ENCODE measurements around the gene CRNN. TPM values are rescaled to one million over a fixed set of nuclear protein-coding genes. Genes with fewer than 3 reads are reported as not detected.

Gene CRNN
- polyA plus RNA-seq, 10 donors, result 0.24 TPM; not detected in 9

- DNase-seq, result no peak
Observed at GRCh38 chr1:152426731-152427130, 12.7 kb upstream of the CRNN start.

DNA sequence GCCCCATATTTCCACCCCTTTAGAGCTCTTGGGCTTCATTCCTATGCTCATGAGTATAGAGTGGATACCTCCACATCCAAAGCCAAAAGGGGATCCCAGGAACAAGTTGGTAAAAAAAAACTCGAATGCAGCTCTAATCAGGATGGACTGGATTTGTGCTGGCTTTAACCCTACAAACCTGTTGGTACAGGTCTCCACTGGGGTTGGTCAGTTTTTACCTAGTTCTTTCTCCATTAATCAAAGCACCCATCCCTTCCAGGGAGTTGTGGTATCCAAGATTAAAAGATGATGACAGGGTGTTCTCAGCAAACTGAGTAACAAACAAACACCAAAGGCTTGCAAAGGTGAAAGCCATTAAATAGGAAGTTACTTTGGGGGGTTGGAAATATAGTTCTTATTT, 5.9 kb upstream of the CRNN start:
- DNase-seq, result no peak

DNA sequence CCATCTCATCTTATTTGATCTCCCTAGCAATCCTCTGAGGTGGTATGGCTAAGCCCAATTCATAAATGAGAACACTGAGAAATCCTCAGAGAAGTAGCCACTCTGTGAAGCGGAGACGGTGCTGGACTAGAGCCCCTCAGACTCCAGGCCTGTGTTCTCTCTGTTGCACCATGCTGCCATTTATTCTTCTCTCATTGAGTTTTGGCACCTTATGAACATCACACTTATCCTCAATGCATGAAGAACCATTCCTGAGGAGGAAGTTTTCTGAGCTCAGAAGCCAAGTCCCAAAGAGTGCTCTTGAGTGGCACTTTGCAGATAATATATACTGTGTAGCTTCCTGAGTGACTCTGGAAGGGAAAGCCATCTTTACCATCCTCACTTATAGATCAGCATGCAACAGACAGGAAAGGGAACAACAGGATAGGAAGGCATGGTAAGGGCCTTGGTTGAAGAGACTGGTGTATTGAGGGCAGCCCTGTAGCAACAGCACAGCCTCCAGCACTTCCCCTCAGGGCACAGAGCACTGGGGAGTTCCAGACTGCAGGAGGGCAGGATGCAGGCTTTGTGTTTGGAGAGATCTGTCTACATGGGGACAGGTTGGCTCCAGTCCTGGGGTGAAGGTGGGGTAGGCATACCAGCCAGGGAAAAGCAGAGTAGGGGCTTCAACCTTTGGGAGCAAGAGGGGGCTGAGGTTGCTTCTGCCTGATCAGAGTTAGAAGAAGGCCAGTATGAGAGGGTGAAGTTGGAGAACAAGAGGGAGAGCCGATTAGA, 1.6 kb upstream of the CRNN start:
- DNase-seq, result no peak

- DNase-seq, result no peak
Observed at GRCh38 chr1:152412756-152413155, 1.3 kb downstream of the CRNN start.

GRCh38 chr1:152411134-152411533, 2.9 kb downstream of the CRNN start:
- no peak for DNase-seq

DNA sequence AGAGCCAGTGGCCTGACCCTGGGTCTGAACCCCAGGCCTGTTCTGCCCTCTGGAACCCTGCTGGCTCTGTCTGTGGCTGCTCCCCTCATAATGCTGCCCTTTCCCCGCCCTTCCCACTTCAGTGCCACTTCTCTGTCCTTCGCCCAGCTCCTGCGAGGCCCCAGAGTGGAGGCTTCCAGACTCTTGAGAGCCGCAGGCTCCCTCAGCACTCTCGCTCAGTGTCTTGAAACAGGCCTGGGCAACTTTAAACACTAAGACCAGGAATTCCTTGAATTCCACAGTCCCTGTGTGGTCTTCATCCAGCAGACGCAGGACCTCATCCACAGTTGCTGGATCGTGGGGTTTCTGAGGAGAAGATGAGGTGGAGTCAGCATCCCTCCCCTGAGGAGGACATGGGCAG, 3.5 kb downstream of the CRNN start:
- no peak for DNase-seq

DNA sequence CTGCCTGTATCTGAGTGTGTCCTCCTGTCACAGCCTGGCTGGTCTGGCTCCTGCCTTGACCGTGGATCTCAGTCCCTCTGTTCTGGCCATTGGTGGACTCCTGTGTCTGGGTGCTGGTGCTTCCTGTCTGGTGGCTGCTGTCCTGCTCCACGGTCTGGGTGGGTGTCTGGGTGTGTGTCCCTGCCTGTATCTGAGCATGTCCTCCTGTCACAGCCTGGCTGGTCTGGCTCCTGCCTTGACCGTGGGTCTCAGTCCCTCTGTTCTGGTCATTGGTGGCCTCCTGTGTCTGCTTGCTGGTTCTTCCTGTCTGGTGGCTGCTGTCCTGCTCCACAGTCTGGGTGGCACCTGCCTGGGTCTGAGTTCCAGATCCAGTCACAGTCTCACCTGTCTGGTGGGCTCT, 4.0 kb downstream of the CRNN start:
- DNase-seq, result no peak

GRCh38 chr1:152408664-152409063, 5.4 kb downstream of the CRNN start:
- DNase-seq, result no peak

GRCh38 chr1:152398812-152399698, 15.0 kb downstream of the CRNN start:
- no peak for DNase-seq

- no peak for DNase-seq
Observed at GRCh38 chr1:152397474-152397873, 16.6 kb downstream of the CRNN start.

DNA sequence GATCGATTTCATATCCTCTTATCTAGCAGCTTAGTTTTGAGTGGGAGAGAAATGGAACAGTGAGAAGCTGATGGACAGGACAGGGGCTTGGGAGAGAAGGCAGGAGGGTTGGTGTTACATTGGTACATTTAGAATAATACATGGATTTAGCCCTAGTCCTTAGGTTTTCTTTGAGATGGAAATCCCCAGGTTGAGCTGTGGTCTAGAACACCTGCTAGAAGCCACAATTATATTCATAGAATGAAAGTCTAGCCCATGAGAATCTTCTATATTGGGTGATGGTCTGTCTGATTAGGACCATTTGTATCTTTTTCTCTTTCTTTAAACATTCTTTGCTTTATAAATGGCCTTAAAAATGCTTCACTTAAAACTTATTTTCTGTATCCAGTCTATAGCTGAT, 19.9 kb downstream of the CRNN start:
- no peak for DNase-seq

GRCh38 chr1:152392909-152393308, 21.2 kb downstream of the CRNN start:
- DNase-seq, result no peak

DNA sequence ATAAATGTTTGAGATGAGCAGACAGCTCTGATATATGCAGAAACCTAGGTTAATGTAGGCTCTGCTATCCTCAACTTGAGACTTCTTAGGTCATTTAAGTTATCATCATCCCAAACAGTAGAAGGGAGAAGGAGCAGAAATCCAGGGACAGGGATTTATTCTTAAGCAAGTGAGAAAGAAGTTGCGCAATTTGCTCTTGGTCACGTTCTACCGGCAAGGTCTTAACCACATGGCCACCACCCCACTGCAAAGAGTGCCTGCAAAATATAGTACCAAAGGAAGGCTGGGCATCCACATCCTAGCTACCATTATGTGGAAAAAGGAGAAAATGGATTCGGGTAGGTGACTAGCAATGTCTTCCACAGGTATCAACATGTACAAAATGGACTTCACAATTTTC, 25.2 kb downstream of the CRNN start:
- DNase-seq, result no peak

DNA sequence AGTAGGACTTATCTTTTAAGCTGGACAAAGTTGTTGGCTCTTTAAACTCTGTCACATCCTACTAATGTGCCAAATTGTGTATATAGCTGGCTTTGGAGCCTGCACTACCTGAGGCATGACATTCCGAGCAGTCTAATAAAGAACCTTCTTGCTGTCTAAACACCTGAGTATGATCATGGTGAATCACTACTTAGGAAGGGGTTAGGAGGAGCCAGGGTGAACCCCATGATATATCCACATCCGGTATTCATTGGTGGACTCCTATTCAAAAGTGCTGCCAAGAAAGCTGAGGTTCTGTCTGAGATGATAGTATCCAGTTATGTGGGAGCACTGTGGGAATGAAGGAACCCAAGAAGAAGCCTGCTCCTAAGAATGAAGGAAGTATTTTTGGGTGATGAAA, 27.1 kb downstream of the CRNN start:
- no peak for DNase-seq

GRCh38 chr1:152380932-152381331, 33.1 kb downstream of the CRNN start:
- DNase-seq, result no peak

GRCh38 chr1:152374451-152374850, 39.6 kb downstream of the CRNN start:
- DNase-seq, result no peak

DNA sequence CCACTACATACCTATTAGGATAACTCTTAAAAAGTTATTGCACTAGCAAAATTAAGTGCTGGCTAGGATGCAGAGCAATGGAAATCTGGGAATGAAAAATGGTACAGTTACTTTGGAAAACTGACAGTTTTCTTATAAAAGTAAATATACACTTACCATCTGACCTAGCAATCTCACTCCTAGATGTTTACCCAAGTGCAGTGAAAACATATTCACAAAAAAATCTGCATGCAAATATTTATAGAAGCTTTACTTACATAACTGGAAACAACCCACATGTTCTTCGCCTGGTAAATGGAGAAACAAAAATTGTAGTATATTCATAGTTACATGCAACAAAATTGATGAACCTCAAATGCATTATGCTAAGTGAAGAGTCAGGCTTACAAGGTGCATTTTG, 41.4 kb downstream of the CRNN start:
- DNase-seq, result no peak

DNA sequence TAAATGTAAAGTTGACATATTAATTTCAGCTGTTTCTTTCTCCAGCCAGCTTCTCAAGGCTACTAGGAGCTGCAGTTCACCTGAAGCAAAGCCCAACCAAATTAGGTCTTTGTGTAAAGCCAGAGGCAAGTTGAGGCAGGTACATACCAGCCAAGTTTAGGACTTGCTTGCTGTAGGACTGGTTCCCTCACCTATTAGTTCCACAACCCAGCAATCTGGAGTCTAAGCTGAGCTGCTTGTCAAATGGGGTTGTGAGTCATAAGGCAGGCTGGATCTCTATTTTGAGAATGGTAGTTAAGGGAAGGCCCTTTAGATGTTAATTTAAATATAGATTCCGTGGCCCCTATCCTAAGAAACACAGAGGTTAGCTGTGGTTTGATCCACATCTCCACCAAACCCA, 46.6 kb downstream of the CRNN start:
- DNase-seq, result no peak

- DNase-seq, result no peak
Observed at GRCh38 chr1:152359906-152360305, 54.2 kb downstream of the CRNN start, which contains the start of gene FLG2. FLG2 (minus strand) TSS chr1:152360006; CDS start chr1:152358884, 1,122 bp downstream.
